T-helper 2 cell treated with Interferon-gamma antibody and Interleukin-4, amounts not matched to agents 5 μg/mL and 100 μg/mL, for 36 hours (primary cell): Measurements from ENCODE around the gene GTF3C5.
A peak's percentile ranks its signal among the peaks of the same experiment; 100 is the strongest.

ENCODE experiments used
- DNase-seq: peaks from one replicate; pipeline ENCODE4 v3.0.0; 2021; ENCODE audit warnings: low spot score
- H3K27ac Mint-ChIP-seq: one replicate; pipeline ENCODE4 v1.8.0; 2021; ENCODE audit warnings: mild to moderate bottlenecking, mixed read lengths
- H3K27me3 Mint-ChIP-seq: one replicate; pipeline ENCODE4 v1.8.0; 2021; ENCODE audit warnings: low read depth, mixed read lengths
- H3K36me3 Mint-ChIP-seq: one replicate; pipeline ENCODE4 v1.8.0; 2021; ENCODE audit warnings: low read depth, mixed read lengths
- H3K4me1 Mint-ChIP-seq: one replicate; pipeline ENCODE4 v1.8.0; 2021; ENCODE audit warnings: low read depth, mixed read lengths
- H3K4me3 Mint-ChIP-seq: one replicate; pipeline ENCODE4 v1.8.0; 2022; ENCODE audit warnings: mild to moderate bottlenecking, moderate library complexity, mixed read lengths
- H3K9me3 Mint-ChIP-seq: one replicate; pipeline ENCODE4 v1.8.0; 2021; ENCODE audit warnings: mixed read lengths

Gene GTF3C5

GRCh38 chr9:133098871-133099270, 68.1 kb downstream of the GTF3C5 start:
- Mint-ChIP-seq H3K27ac (no peak overlapping the region), H3K27me3 (no peaks in the 10 kb centered on the region), H3K36me3 (peaks cover 62% of the 10 kb centered on the region)

DNA sequence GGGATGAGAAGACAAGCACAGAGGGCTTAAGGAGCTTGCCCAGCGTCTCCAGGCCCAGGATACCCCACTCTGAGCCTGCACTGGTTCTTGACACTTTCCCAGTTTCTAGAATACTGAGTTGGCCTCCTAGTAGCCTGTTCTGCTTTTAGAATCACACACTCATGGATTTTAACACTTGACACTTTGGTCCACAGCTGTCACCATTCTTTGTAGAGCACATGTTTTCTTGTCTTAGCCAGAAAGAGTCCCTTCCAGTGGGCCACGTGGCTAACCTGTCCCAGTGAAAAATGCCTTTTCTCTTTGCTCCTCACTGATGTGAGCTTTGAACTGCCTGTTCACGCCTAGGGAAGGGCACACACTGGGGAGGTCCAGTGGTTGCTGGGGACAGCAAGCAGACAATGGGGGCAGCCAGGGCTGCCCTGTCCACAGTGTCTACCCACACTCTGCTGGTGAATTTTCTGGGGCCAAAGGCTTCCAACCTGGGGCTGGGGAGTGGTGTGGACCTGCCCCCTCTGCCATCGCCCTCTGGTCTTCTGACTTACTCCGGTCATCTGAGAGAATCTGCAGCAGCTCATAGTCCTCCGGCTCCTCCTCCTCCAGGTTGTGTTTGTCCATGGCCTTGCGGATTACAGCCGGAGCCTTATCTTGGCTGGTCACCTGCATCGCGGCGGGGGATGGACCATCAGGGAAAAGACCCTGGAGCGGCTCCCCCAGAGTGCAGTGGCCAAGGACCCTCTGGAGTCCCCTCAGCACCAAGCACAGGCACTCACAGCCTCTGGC, 69.1 kb downstream of the GTF3C5 start:
- H3K9me3 Mint-ChIP-seq, result peaks cover 20% of the 10 kb centered on the region
- H3K27me3 Mint-ChIP-seq, result no peaks in the 10 kb centered on the region
- DNase-seq, result no peak
- H3K4me3 Mint-ChIP-seq, result no peak overlapping the region
- H3K36me3 Mint-ChIP-seq, result peaks cover 62% of the 10 kb centered on the region
- no peak overlapping the region for H3K27ac Mint-ChIP-seq
- H3K4me1 Mint-ChIP-seq, result no peaks in the 10 kb centered on the region

More at GRCh38 chr9:133098871-133099270, 68.1 kb downstream of the GTF3C5 start:
- DNase-seq, result no peak
- peaks cover 21% of the 10 kb centered on the region for H3K9me3 Mint-ChIP-seq
- H3K4me1 Mint-ChIP-seq, result no peaks in the 10 kb centered on the region
- no peak overlapping the region for H3K4me3 Mint-ChIP-seq

DNA sequence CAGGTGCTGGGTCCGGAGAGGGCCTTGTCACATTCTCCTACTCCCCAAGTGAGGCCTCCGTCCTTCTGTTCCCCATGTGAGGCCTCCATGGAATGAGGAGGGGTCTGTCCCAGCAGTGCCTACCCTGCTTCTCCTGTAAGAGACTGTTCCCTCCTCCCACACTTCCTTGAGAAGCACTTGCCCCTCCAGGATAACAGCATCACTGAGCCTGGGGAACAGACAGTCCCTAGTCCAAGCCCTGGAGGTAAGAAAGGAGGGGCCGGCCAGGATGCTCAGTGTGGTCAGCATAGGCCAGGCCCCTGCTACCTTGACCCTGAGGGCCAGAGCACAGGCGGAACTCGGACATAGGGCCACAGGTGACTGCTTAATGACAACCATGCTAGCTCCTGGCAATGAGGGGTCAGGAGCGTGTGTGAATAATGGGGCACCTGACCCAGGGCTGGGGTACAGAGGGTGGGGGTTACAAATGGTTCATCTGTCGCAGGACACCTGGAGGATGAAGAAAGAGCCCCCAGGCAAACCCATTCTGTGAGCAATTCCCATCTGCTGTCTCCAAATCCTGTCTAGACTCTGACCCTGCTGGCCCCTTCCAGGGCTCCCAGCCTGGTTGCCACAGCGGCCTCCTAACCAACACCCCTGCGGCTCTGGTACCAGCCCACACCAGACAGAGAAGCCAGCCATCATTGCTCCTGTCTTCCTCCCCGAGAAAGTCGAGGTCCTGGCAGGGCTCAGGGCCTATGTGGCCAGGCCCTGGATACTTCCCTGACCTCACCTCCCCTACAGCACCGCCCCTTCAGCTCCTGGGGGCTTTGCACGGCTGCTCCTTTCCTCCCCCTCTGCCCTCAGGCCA, 69.9 kb downstream of the GTF3C5 start:
- Mint-ChIP-seq H3K36me3 (peaks cover 62% of the 10 kb centered on the region), H3K27ac (no peak overlapping the region), H3K4me3 (no peak overlapping the region)

DNA sequence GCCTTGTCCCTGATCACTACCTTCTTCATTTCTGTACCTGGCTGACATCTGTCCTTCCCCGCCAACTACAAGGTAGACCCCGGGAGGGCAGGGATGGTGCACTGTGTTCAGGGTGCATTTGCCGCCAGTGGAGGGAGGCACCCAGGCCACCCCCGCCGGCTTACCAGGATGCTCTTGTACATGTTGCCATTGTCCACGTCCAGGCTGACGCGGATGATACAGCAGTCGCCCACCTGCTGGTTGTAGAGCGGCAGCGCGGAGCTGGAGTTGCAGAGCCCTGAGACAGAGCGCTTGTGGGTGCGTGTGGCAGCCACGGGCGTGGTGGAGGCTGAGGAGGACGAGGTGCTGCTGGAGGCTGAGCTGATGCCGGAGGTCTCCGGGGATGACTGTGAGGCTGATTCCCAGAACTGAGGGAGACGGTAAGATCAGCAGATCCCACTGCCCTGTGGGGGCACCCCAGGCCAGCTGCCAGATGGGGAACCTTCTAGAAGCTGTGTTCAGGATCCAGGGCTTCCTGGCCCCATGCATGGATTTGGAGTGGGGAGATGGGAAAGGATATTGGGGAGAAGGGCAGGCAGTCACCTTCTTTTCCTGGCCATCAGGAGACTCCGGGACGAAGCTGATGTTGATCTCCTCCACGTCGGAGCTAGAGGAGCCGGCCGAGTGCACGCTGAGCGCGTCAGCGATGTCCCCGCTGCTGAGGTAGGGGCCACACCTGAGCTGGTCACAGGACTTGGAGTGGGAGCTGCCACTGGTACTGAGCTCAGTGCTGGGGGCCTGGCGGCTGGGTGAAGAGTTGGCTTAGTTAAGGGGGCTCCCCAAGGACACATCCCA, 70.8 kb downstream of the GTF3C5 start:
- no peak overlapping the region for H3K27ac Mint-ChIP-seq
- DNase-seq, result no peak
- H3K36me3 Mint-ChIP-seq, result peaks cover 58% of the 10 kb centered on the region
- no peak overlapping the region for H3K4me3 Mint-ChIP-seq
- no peaks in the 10 kb centered on the region for H3K4me1 Mint-ChIP-seq
- no peaks in the 10 kb centered on the region for H3K27me3 Mint-ChIP-seq
- peaks cover 6% of the 10 kb centered on the region for H3K9me3 Mint-ChIP-seq

More for the DNA sequence above, 69.9 kb downstream of the GTF3C5 start:
- peaks cover 14% of the 10 kb centered on the region for H3K9me3 Mint-ChIP-seq
- no peaks in the 10 kb centered on the region for H3K4me1 Mint-ChIP-seq
- H3K27me3 Mint-ChIP-seq, result no peaks in the 10 kb centered on the region
- no peak for DNase-seq

GRCh38 chr9:133102190-133103021, 71.6 kb downstream of the GTF3C5 start:
- Mint-ChIP-seq H3K4me1 (no peaks in the 10 kb centered on the region), H3K9me3 (peaks cover 5% of the 10 kb centered on the region), H3K27ac (no peak overlapping the region), H3K27me3 (no peaks in the 10 kb centered on the region), H3K4me3 (no peak overlapping the region), H3K36me3 (peaks cover 52% of the 10 kb centered on the region)
- no peak for DNase-seq

GRCh38 chr9:133103183-133103986, 72.6 kb downstream of the GTF3C5 start:
- H3K4me1 Mint-ChIP-seq, result no peaks in the 10 kb centered on the region
- H3K27me3 Mint-ChIP-seq, result no peaks in the 10 kb centered on the region
- peaks cover 49% of the 10 kb centered on the region for H3K36me3 Mint-ChIP-seq
- peak overlapping the region; percentile 57 for H3K27ac Mint-ChIP-seq
- no peaks in the 10 kb centered on the region for H3K9me3 Mint-ChIP-seq
- no peak for DNase-seq
- H3K4me3 Mint-ChIP-seq, result no peak overlapping the region

GRCh38 chr9:133103987-133104505, 73.2 kb downstream of the GTF3C5 start:
- H3K27ac Mint-ChIP-seq, result no peak overlapping the region

GRCh38 chr9:133104718-133105460, 74.1 kb downstream of the GTF3C5 start:
- Mint-ChIP-seq H3K36me3 (peaks cover 44% of the 10 kb centered on the region), H3K9me3 (no peaks in the 10 kb centered on the region), H3K27me3 (no peaks in the 10 kb centered on the region), H3K4me1 (no peaks in the 10 kb centered on the region), H3K27ac (no peak overlapping the region), H3K4me3 (no peak overlapping the region)
- no peak for DNase-seq

More at GRCh38 chr9:133103987-133104505, 73.2 kb downstream of the GTF3C5 start:
- DNase-seq, result no peak
- Mint-ChIP-seq H3K4me1 (no peaks in the 10 kb centered on the region), H3K36me3 (peaks cover 45% of the 10 kb centered on the region), H3K27me3 (no peaks in the 10 kb centered on the region), H3K4me3 (no peak overlapping the region), H3K9me3 (no peaks in the 10 kb centered on the region)

- H3K4me1 Mint-ChIP-seq, result no peaks in the 10 kb centered on the region
- H3K36me3 Mint-ChIP-seq, result peaks cover 46% of the 10 kb centered on the region
- no peak overlapping the region for H3K27ac Mint-ChIP-seq
- no peaks in the 10 kb centered on the region for H3K9me3 Mint-ChIP-seq
- DNase-seq, result no peak
- H3K4me3 Mint-ChIP-seq, result no peak overlapping the region
- H3K27me3 Mint-ChIP-seq, result no peaks in the 10 kb centered on the region
Observed at GRCh38 chr9:133105461-133105770, 74.6 kb downstream of the GTF3C5 start.

GRCh38 chr9:133106511-133107244, 75.9 kb downstream of the GTF3C5 start:
- no peak for DNase-seq
- H3K36me3 Mint-ChIP-seq, result peaks cover 35% of the 10 kb centered on the region
- no peaks in the 10 kb centered on the region for H3K9me3 Mint-ChIP-seq
- H3K27ac Mint-ChIP-seq, result peak overlapping the region; percentile 27
- H3K27me3 Mint-ChIP-seq, result no peaks in the 10 kb centered on the region
- no peak overlapping the region for H3K4me3 Mint-ChIP-seq
- H3K4me1 Mint-ChIP-seq, result no peaks in the 10 kb centered on the region

DNA sequence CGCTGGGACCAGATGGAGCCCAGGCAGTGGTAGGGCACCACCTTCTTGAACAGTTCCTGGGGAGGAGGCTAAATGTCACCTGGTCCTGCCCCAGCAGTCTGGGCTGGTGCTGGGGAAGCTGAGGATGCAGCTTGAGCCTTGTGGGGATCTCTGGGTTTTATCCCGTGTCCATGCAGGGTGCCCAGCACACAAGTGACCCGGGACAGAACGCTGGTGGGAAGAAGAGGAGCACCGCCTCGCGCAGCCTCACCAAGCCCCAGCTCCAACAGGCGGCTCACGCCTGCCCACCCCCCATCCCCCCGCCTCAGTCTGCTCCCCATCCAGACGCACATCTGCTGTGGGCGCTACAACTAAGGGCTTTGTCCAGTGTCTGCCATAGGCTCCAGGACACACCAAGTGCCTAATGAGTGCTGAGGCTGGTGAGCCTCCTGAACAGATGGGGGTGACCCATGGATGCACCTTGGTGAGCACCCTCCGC, 76.5 kb downstream of the GTF3C5 start:
- H3K9me3 Mint-ChIP-seq, result no peaks in the 10 kb centered on the region
- H3K27me3 Mint-ChIP-seq, result no peaks in the 10 kb centered on the region
- no peak overlapping the region for H3K27ac Mint-ChIP-seq
- peaks cover under 1% of the 10 kb centered on the region for H3K4me1 Mint-ChIP-seq
- no peak for DNase-seq
- no peak overlapping the region for H3K4me3 Mint-ChIP-seq
- peaks cover 32% of the 10 kb centered on the region for H3K36me3 Mint-ChIP-seq
